ENCODE results near the gene SRGAP1.

- no peak for TF ChIP-seq CTCF (IDR thresholded peaks at IDR 0.05)
- no peak for TF ChIP-seq POLR2A (IDR thresholded peaks at IDR 0.05)
These were observed 38.5 kb upstream of the SRGAP1 start for GRCh38 chr12:63805704-63806672.

Data from right lobe of liver (tissue), 4 donors.